Effector memory CD4-positive, alpha-beta T cell (primary cell): ENCODE measurements around the gene IDI1.

Source experiments
- DNase-seq, 3 donors: peaks; one replicate each; pipeline ENCODE4 v3.0.0-alpha.2; 2020
- H3K27ac ChIP-seq: 2 replicates; pipeline ENCODE4 v1.7.0; 2013; ENCODE audit warnings: mild to moderate bottlenecking, low read length, moderate library complexity; ENCODE audit not compliant: insufficient read depth, poor library complexity, severe bottlenecking
- H3K27me3 ChIP-seq: replicated peaks from 2 replicates; pipeline ENCODE4 v1.7.0; 2013; ENCODE audit warnings: mild to moderate bottlenecking, low read length; ENCODE audit not compliant: insufficient read depth, control insufficient read depth, poor library complexity, severe bottlenecking
- H3K36me3 ChIP-seq: 2 replicates; pipeline ENCODE4 v1.7.0; 2013; ENCODE audit warnings: mild to moderate bottlenecking, low read length, moderate library complexity; ENCODE audit not compliant: control insufficient read depth, insufficient read depth
- H3K4me1 ChIP-seq: 2 replicates; pipeline ENCODE4 v1.7.0; 2013; ENCODE audit warnings: low read length, mild to moderate bottlenecking; ENCODE audit not compliant: control insufficient read depth, insufficient read depth, poor library complexity, severe bottlenecking
- H3K4me3 ChIP-seq: 2 replicates; pipeline ENCODE4 v1.7.0; 2013; ENCODE audit warnings: low read length, low read depth, mild to moderate bottlenecking; ENCODE audit not compliant: insufficient read depth, poor library complexity, severe bottlenecking
- H3K9me3 ChIP-seq: 2 replicates; pipeline ENCODE4 v1.7.0; 2013; ENCODE audit warnings: mild to moderate bottlenecking, low read length, moderate library complexity; ENCODE audit not compliant: control insufficient read depth

The IDI1 gene

DNA sequence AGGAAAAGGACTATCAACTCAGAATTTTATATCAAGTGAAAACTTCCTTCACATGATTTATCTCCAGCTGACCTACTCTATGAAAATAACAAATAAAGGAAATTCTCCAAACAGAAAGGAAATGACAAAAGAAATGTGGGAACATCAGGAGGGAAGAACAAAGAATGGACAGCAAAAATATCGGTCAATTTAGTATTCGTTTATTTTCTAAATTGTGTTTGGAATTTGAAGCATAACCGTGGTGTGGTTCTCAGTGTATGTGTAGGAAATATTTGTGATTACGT is 16.0 kb upstream of the IDI1 start:
- H3K9me3 ChIP-seq: no peaks in the 10 kb centered on the region
- no peaks in the 10 kb centered on the region for H3K36me3 ChIP-seq
- no peak overlapping the region for H3K4me3 ChIP-seq
- peaks cover 31% of the 10 kb centered on the region for H3K4me1 ChIP-seq
- no peaks in the 10 kb centered on the region for H3K27me3 ChIP-seq
- DNase-seq: no peak
- H3K27ac ChIP-seq: no peak overlapping the region

- Histone ChIP-seq H3K9me3 (no peaks in the 10 kb centered on the region), H3K4me3 (peak overlapping the region; percentile 22), H3K27ac (peak overlapping the region; percentile 34), H3K27me3 (no peaks in the 10 kb centered on the region), H3K4me1 (peaks cover 31% of the 10 kb centered on the region), H3K36me3 (no peaks in the 10 kb centered on the region)
- peak in 1 of 3 donors; percentile 23 for DNase-seq
Measured at GRCh38 chr10:1063232-1063865, 14.4 kb upstream of the IDI1 start.

GRCh38 chr10:1061930-1062774 is 13.2 kb upstream of the IDI1 start:
- H3K4me3 ChIP-seq: peak overlapping the region; percentile 22
- peak overlapping the region; percentile 34 for H3K27ac ChIP-seq
- no peak for DNase-seq
- H3K27me3 ChIP-seq: no peaks in the 10 kb centered on the region
- no peaks in the 10 kb centered on the region for H3K36me3 ChIP-seq
- no peaks in the 10 kb centered on the region for H3K9me3 ChIP-seq
- peaks cover 40% of the 10 kb centered on the region for H3K4me1 ChIP-seq

GRCh38 chr10:1059902-1060301 is 11.0 kb upstream of the IDI1 start:
- no peak overlapping the region for H3K4me3 ChIP-seq
- no peak for DNase-seq
- H3K27me3 ChIP-seq: no peaks in the 10 kb centered on the region
- H3K27ac ChIP-seq: no peak overlapping the region
- no peaks in the 10 kb centered on the region for H3K36me3 ChIP-seq
- H3K9me3 ChIP-seq: no peaks in the 10 kb centered on the region
- H3K4me1 ChIP-seq: peaks cover 40% of the 10 kb centered on the region

DNA sequence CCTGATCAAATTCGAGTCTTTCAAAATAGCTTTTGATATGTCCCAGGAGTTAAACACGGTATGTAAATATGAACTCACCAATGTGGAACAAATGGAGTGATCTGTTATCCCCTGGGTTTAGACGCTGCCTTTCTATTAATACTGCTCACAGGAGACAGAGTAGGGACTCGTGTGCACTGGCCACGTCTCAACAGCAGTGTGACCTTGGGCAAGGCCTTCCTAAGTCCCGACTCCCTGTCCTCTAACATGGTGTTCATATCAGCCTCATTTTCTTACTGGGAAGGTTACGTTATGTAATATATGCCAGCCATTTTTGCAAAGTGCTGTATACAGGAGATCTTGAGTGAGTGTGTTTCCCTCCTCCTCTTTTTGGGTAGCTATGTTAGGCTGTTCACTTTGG is 9.1 kb upstream of the IDI1 start:
- Histone ChIP-seq H3K27me3 (no peaks in the 10 kb centered on the region), H3K36me3 (no peaks in the 10 kb centered on the region), H3K9me3 (no peaks in the 10 kb centered on the region), H3K4me1 (peaks cover 29% of the 10 kb centered on the region), H3K27ac (no peak overlapping the region), H3K4me3 (no peak overlapping the region)
- DNase-seq: no peak

GRCh38 chr10:1057106-1057657 is 8.3 kb upstream of the IDI1 start:
- Histone ChIP-seq H3K27ac (peak overlapping the region; percentile 97), H3K27me3 (no peaks in the 10 kb centered on the region), H3K36me3 (peaks cover 2% of the 10 kb centered on the region), H3K4me1 (peaks cover 20% of the 10 kb centered on the region), H3K4me3 (peak overlapping the region; percentile 97), H3K9me3 (no peaks in the 10 kb centered on the region)
- no peak for DNase-seq

GRCh38 chr10:1056326-1057105 is 7.6 kb upstream of the IDI1 start, which contains the start of gene WDR37:
Gene WDR37 (plus strand): TSS chr10:1056385. CDS start chr10:1072156, 15,771 bp downstream.
- Histone ChIP-seq H3K9me3 (no peaks in the 10 kb centered on the region), H3K27me3 (no peaks in the 10 kb centered on the region), H3K27ac (peak within 1 kb of the TSS; percentile 97), H3K4me1 (peaks cover 14% of the 10 kb centered on the region), H3K4me3 (peak within 1 kb of the TSS; percentile 97), H3K36me3 (peaks cover 4% of the 10 kb centered on the region)
- DNase-seq: peak; percentile 74 to 83 (median 80)

- Histone ChIP-seq H3K27me3 (no peaks in the 10 kb centered on the region), H3K36me3 (peaks cover 4% of the 10 kb centered on the region), H3K4me3 (no peak overlapping the region), H3K9me3 (no peaks in the 10 kb centered on the region), H3K4me1 (peaks cover 24% of the 10 kb centered on the region), H3K27ac (no peak overlapping the region)
- DNase-seq: no peak
Measured at GRCh38 chr10:1054684-1055083, 5.8 kb upstream of the IDI1 start.

DNA sequence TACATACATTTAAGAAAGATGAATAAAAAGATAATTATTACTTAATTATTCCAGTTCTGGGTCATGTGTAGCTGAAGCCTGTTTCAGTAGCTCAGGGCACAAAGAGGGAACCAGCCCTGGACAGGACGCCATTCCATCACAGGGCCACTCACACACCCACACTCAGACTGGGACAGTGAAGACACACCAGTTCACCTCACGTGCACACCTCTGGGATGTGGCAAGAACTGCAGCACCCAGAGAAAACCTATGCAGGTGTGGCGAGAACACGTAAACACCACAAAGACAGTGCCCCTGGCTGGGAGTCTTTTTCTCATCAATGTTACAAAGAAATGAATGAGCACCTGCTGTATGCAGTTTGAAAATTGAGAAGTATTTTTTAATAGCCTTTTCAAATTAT is 1.6 kb upstream of the IDI1 start:
- Histone ChIP-seq H3K4me1 (peaks cover 27% of the 10 kb centered on the region), H3K27me3 (no peaks in the 10 kb centered on the region), H3K36me3 (peaks cover 4% of the 10 kb centered on the region), H3K4me3 (peak overlapping the region; percentile 81), H3K9me3 (no peaks in the 10 kb centered on the region), H3K27ac (peak overlapping the region; percentile 93)
- peak; percentile 32 to 39 (median 38) for DNase-seq
